Right lobe of liver (tissue), 6 donors: ENCODE results near the gene ARAF. TPM values are rescaled to one million over a fixed set of nuclear protein-coding genes. Genes with fewer than 3 reads are reported as not detected.
A peak's percentile ranks its signal among the peaks of the same experiment; 100 is the strongest.

Experiments used
- ATAC-seq, 4 donors: fragments of 200-7000 bp; cut with Tn5 transposase; one replicate each; pipeline ENCODE4 v1.9.1; 2020; ENCODE audit warnings: mild to moderate bottlenecking in 4 of 4, moderate library complexity in 4 of 4
- DNase-seq, 3 donors: peaks; one replicate each; pipeline ENCODE4 v3.0.0-alpha.2; 2020
- H3K27ac ChIP-seq, 3 donors: fragments of 200-600 bp; one replicate each; pipeline ENCODE4 v1.8.0; 2022
- H3K27me3 ChIP-seq, 2 donors: fragments of 200-600 bp; one replicate each; pipeline ENCODE4 v1.8.0; 2022
- H3K36me3 ChIP-seq, 4 donors: fragments of 200-600 bp; sonication (generic) in 1 of 4; one replicate each; pipeline versions ENCODE4 v1.5.1 to v1.8.0; 2017 to 2022; ENCODE audit warnings: control low read depth in 1 of 4
- H3K4me1 ChIP-seq, 4 donors: fragments of 200-600 bp; sonication (generic) in 1 of 4; one replicate each; pipeline versions ENCODE4 v1.5.1 to v1.8.0; 2017 to 2022; ENCODE audit warnings: control low read depth in 1 of 4
- H3K4me3 ChIP-seq, 3 donors: fragments of 200-600 bp; one replicate each; pipeline ENCODE4 v1.8.0; 2022
- H3K9me3 ChIP-seq, 4 donors: fragments of 200-600 bp; sonication (generic) in 1 of 4; one replicate each; pipeline versions ENCODE4 v1.5.1 to v1.8.0; 2017 to 2022; ENCODE audit warnings: control low read depth in 1 of 4
- CTCF ChIP-seq, 4 donors: fragments of 200-600 bp in 3 of 4; fragments of 450-650 bp in 1 of 4; IDR thresholded peaks; one replicate each; pipeline versions ENCODE4 v1.5.1 to v1.8.0; 2016 to 2022; ENCODE audit warnings: antibody characterized with exemption in 4 of 4, mild to moderate bottlenecking in 2 of 4
- POLR2A ChIP-seq: fragments of 450-650 bp; IDR thresholded peaks from one replicate; pipeline ENCODE4 v1.6.1; 2017; ENCODE audit warnings: antibody characterized with exemption, mild to moderate bottlenecking
- WGBS: methylation state at CpG from one replicate; pipeline ENCODE4 v1.1.6; 2018; ENCODE audit warnings: low coverage, low lambda C conversion rate; ENCODE audit not compliant: insufficient coverage; ENCODE audit errors: missing lambda C conversion rate; 5-methylcytosine and 5-hydroxymethylcytosine counted together
- intact Hi-C, 2 donors: fragments of 100-400 bp; cut with DNase I; formaldehyde crosslinking; loops; one replicate each; pipeline versions ENCODE4 v1.11.2 to v1.14.1; 2022
- total RNA-seq, 6 experiments: library from RNA; depleted of rRNA in 2 of 6; stranded (reverse); fragments of >200 nt in 2 of 6; fragmentation: NEBNext Ultra II Directional in 3 of 6; extraction: Animal tissue kit (Norgen Biotek cat#: 25700) in 3 of 6; gene quantifications; one replicate each; pipeline versions ENCODE4 v1.1.0 to v1.2.4, GENCODE V29; 2016 to 2023
- donor health status: DM: no; HTN: yes; CAD: no.
- donor health status: DM: no; HTN: no; CAD: no.
- donor health status: DM: no; HTN: no; CAD: no.
- donor health status: DM: no; HTN: yes; CAD: no.
- donor health status: DM: no; HTN: yes; CAD: no.

The ARAF gene
- total RNA-seq, 6 experiments from 2014 or later, result 31.5 to 86.0 (median 54.9) TPM

GRCh38 chrX:47568656-47569295, 7.8 kb downstream of the ARAF start:
- no peaks in the 10 kb centered on the region for H3K4me1 ChIP-seq
- H3K27ac ChIP-seq, result no peak overlapping the region
- peak in 3 of 4 donors; percentile 15 to 29 (median 28) for ATAC-seq
- 84% methylated on average over 3 of the region's 13 CpGs for WGBS
- DNase-seq, result no peak
- TF ChIP-seq POLR2A (no peak), CTCF (IDR thresholded peaks at IDR 0.05) (peak; percentile 10 to 33 (median 18))
- peaks cover 0 to 48% (median 7%) of the 10 kb centered on the region in 4 donors for H3K36me3 ChIP-seq
- intact Hi-C loops, result no loop called here
- no peaks in the 10 kb centered on the region for H3K27me3 ChIP-seq
- no peaks in the 10 kb centered on the region for H3K9me3 ChIP-seq
- H3K4me3 ChIP-seq, result no peak overlapping the region

GRCh38 chrX:47570794-47571193, 9.8 kb downstream of the ARAF start:
- no peak for ATAC-seq
- DNase-seq, result no peak
- Histone ChIP-seq H3K4me3 (no peak overlapping the region), H3K36me3 (peaks cover 0 to 41% (median 0%) of the 10 kb centered on the region in 4 donors), H3K27me3 (no peaks in the 10 kb centered on the region), H3K9me3 (no peaks in the 10 kb centered on the region), H3K27ac (no peak overlapping the region), H3K4me1 (no peaks in the 10 kb centered on the region)
- WGBS, result 50% methylated on average over 3 of the region's 8 CpGs
- intact Hi-C loops, result no loop called here
- no peak for TF ChIP-seq CTCF (IDR thresholded peaks at IDR 0.05)
- TF ChIP-seq POLR2A, result no peak

- no peak for DNase-seq
- no peak overlapping the region for H3K27ac ChIP-seq
- no peak overlapping the region for H3K4me3 ChIP-seq
- intact Hi-C loops, result no loop called here
- WGBS, result no CpG with 5 or more reads among the region's 11 CpGs
- peaks cover 0 to 37% (median 0%) of the 10 kb centered on the region in 4 donors for H3K36me3 ChIP-seq
- H3K9me3 ChIP-seq, result no peaks in the 10 kb centered on the region
- ATAC-seq, result no peak
- TF ChIP-seq CTCF (IDR thresholded peaks at IDR 0.05) (no peak), POLR2A (no peak)
- no peaks in the 10 kb centered on the region for H3K4me1 ChIP-seq
- no peaks in the 10 kb centered on the region for H3K27me3 ChIP-seq
These were observed 10.2 kb downstream of the ARAF start for GRCh38 chrX:47571215-47571614.

GRCh38 chrX:47571896-47572295, 10.9 kb downstream of the ARAF start:
- DNase-seq, result no peak
- H3K9me3 ChIP-seq, result no peaks in the 10 kb centered on the region
- H3K27me3 ChIP-seq, result no peaks in the 10 kb centered on the region
- 70% methylated on average over 12 of the region's 13 CpGs for WGBS
- TF ChIP-seq POLR2A, result no peak
- TF ChIP-seq CTCF (IDR thresholded peaks at IDR 0.05), result no peak
- intact Hi-C loops, result no loop called here
- no peak overlapping the region for H3K27ac ChIP-seq
- H3K4me1 ChIP-seq, result no peaks in the 10 kb centered on the region
- H3K36me3 ChIP-seq, result peaks cover 0 to 32% (median 0%) of the 10 kb centered on the region in 4 donors
- ATAC-seq, result no peak
- H3K4me3 ChIP-seq, result no peak overlapping the region
